GM23338 (cell line): ENCODE results near the gene TMEM178A. TPM values are rescaled to one million over a fixed set of nuclear protein-coding genes. Genes with fewer than 3 reads are reported as not detected.
A peak's percentile ranks its signal among the peaks of the same experiment; 100 is the strongest.

Source experiments
- ATAC-seq: fragments of 200-7000 bp; cut with Tn5 transposase; 3 replicates; pipeline ENCODE4 v1.9.1; 2020
- DNase-seq: peaks from one replicate; pipeline ENCODE4 v3.0.0-alpha.2; 2015; ENCODE audit warnings: low spot score
- H2AFZ ChIP-seq: fragments of 200-600 bp; sonication (generic); 2 replicates; pipeline ENCODE4 v1.8.0; 2016; ENCODE audit warnings: antibody characterized with exemption, mild to moderate bottlenecking, moderate library complexity
- H3F3A ChIP-seq: fragments of 200-600 bp; sonication (generic); replicated peaks from 2 replicates; pipeline ENCODE4 v1.8.0; 2017; ENCODE audit warnings: antibody characterized with exemption, mixed run types, low read depth
- H3K27ac ChIP-seq: fragments of 200-600 bp; sonication (generic); 2 replicates; pipeline ENCODE4 v1.6.1; 2016; ENCODE audit warnings: low read depth
- H3K27me3 ChIP-seq: fragments of 200-600 bp; sonication (generic); 2 replicates; pipeline ENCODE4 v1.8.0; 2016; ENCODE audit warnings: mild to moderate bottlenecking, mixed run types, moderate library complexity; ENCODE audit not compliant: insufficient read depth
- H3K36me3 ChIP-seq: fragments of 200-600 bp; sonication (generic); 2 replicates; pipeline ENCODE4 v1.8.0; 2016; ENCODE audit warnings: mild to moderate bottlenecking; ENCODE audit not compliant: insufficient read depth
- H3K4me1 ChIP-seq: fragments of 200-600 bp; sonication (generic); 2 replicates; pipeline ENCODE4 v1.8.0; 2016; ENCODE audit warnings: mild to moderate bottlenecking, moderate library complexity; ENCODE audit not compliant: insufficient read depth
- H3K4me2 ChIP-seq: fragments of 200-600 bp; sonication (generic); 2 replicates; pipeline ENCODE4 v1.7.1; 2017; ENCODE audit warnings: mixed run types
- H3K4me3 ChIP-seq: fragments of 200-600 bp; sonication (generic); 2 replicates; pipeline ENCODE4 v1.6.1; 2016; ENCODE audit warnings: mixed run types
- H3K79me2 ChIP-seq: fragments of 200-600 bp; sonication (generic); replicated peaks from 2 replicates; pipeline ENCODE4 v1.8.0; 2017; ENCODE audit warnings: mild to moderate bottlenecking; ENCODE audit not compliant: insufficient read depth
- H3K9me2 ChIP-seq: fragments of 200-600 bp; sonication (generic); 2 replicates; pipeline ENCODE4 v1.8.0; 2017; ENCODE audit not compliant: insufficient read depth
- H4K20me1 ChIP-seq: fragments of 200-600 bp; sonication (generic); replicated peaks from 2 replicates; pipeline ENCODE4 v1.8.0; 2017; ENCODE audit warnings: mild to moderate bottlenecking; ENCODE audit not compliant: insufficient read depth
- H3K27ac Mint-ChIP-seq: 2 replicates; pipeline ENCODE4 v1.8.0; 2020; ENCODE audit warnings: inconsistent platforms, mild to moderate bottlenecking, moderate library complexity, mixed read lengths
- H3K27me3 Mint-ChIP-seq: 3 replicates; pipeline ENCODE4 v1.8.0; 2022; ENCODE audit warnings: low read depth, mild to moderate bottlenecking, moderate library complexity, mixed read lengths, inconsistent platforms; ENCODE audit not compliant: insufficient read depth, poor library complexity
- H3K36me3 Mint-ChIP-seq: 3 replicates; pipeline ENCODE4 v1.8.0; 2021; ENCODE audit warnings: low read depth, mild to moderate bottlenecking, inconsistent platforms, moderate library complexity, mixed read lengths
- H3K4me1 Mint-ChIP-seq: 3 replicates; pipeline ENCODE4 v1.8.0; 2020; ENCODE audit warnings: mild to moderate bottlenecking, inconsistent platforms, mixed read lengths
- H3K4me3 Mint-ChIP-seq: 3 replicates; pipeline ENCODE4 v1.8.0; 2021; ENCODE audit warnings: moderate library complexity, mild to moderate bottlenecking, inconsistent platforms, mixed read lengths
- H3K9me3 Mint-ChIP-seq: 3 replicates; pipeline ENCODE4 v1.8.0; 2020; ENCODE audit warnings: moderate library complexity, mild to moderate bottlenecking, inconsistent platforms, mixed read lengths
- CREB1 ChIP-seq: fragments of 250-450 bp; sonication (Bioruptor Pico); IDR thresholded peaks from 2 replicates; pipeline ENCODE4 v1.5.0; 2020; ENCODE audit warnings: low read depth, mild to moderate bottlenecking, moderate library complexity
- EZH2 ChIP-seq: fragments of 200-600 bp; sonication (generic); IDR thresholded peaks from one replicate; pipeline ENCODE4 v1.8.0; 2017; ENCODE audit warnings: antibody characterized with exemption, mild to moderate bottlenecking, low read depth; ENCODE audit not compliant: unreplicated experiment
- JUNB ChIP-seq: IDR thresholded peaks from one replicate; pipeline ENCODE4 v1.6.1; 2016; ENCODE audit warnings: antibody characterized with exemption; ENCODE audit not compliant: unreplicated experiment
- POLR2AphosphoS5 ChIP-seq: IDR thresholded peaks from 2 replicates; pipeline ENCODE4 v1.6.1; 2016; ENCODE audit warnings: antibody characterized with exemption, low read depth
- STAT1 ChIP-seq: IDR thresholded peaks from one replicate; pipeline ENCODE4 v1.6.1; 2016; ENCODE audit warnings: antibody characterized with exemption; ENCODE audit not compliant: unreplicated experiment
- ZNF114 ChIP-seq: fragments of 250-450 bp; sonication (Bioruptor Pico); IDR thresholded peaks from 2 replicates; pipeline ENCODE4 v1.5.0; 2020; ENCODE audit warnings: mild to moderate bottlenecking, moderate library complexity
- ZNF331 ChIP-seq: fragments of 250-450 bp; sonication (Bioruptor Pico); IDR thresholded peaks from 2 replicates; pipeline ENCODE4 v1.5.0; 2020; ENCODE audit warnings: low read depth, mild to moderate bottlenecking, moderate library complexity
- polyA plus RNA-seq: library from polyadenylated mRNA; unstranded; fragments of >200 nt; fragmentation: Nextera tagmentation; extraction: Ambion mirVana; gene quantifications from 2 replicates; pipeline ENCODE4 v1.2.1, GENCODE V29; 2016
- total RNA-seq: library from RNA; depleted of rRNA; stranded (reverse); fragments of >200 nt; shearing (Covaris generic); gene quantifications from 2 replicates; pipeline ENCODE4 v1.2.3, GENCODE V29; 2014
- TF ChIP-seq, protein P1 (sequence below): IDR thresholded peaks from one replicate; pipeline ENCODE4 v1.6.1; 2018; ENCODE audit warnings: antibody characterized with exemption; ENCODE audit not compliant: unreplicated experiment
- TF ChIP-seq, protein P2 (sequence below): IDR thresholded peaks from 2 replicates; pipeline ENCODE4 v1.6.1; 2016; ENCODE audit warnings: antibody characterized with exemption
- TF ChIP-seq, protein P3 (sequence below), 2 experiments: fragments of 200-600 bp in 1 of 2; sonication (generic) in 1 of 2; conservative IDR thresholded peaks; 2 replicates each; pipeline versions ENCODE4 v1.5.1 to v1.6.1; 2016 to 2017; ENCODE audit warnings: antibody characterized with exemption in 2 of 2, low read depth in 2 of 2, mild to moderate bottlenecking in 2 of 2, moderate library complexity in 1 of 2

Gene TMEM178A
- total and polyA plus RNA-seq, 2 experiments from 2014 or later: 10.3 to 12.3 TPM

DNA sequence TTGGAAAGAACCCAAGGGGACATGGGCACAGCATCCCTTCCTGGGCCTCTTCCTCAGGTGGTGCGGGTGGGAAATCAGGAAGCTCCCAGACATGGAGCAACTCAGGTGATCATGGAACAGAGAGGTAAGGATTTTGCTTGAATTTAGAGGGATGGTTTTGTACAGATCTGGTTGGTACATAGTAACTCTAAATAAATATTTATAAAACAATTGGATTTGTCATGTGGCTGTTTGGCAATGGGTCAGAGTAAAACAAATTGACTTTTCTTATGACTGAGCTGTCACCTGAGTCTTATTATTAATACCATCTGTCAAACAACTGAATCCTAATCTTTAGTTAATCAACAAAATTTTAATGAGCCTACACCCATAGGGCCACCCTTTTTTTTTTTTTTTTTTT, 19.4 kb upstream of the TMEM178A start (continued):
- TF ChIP-seq, protein P1, sequence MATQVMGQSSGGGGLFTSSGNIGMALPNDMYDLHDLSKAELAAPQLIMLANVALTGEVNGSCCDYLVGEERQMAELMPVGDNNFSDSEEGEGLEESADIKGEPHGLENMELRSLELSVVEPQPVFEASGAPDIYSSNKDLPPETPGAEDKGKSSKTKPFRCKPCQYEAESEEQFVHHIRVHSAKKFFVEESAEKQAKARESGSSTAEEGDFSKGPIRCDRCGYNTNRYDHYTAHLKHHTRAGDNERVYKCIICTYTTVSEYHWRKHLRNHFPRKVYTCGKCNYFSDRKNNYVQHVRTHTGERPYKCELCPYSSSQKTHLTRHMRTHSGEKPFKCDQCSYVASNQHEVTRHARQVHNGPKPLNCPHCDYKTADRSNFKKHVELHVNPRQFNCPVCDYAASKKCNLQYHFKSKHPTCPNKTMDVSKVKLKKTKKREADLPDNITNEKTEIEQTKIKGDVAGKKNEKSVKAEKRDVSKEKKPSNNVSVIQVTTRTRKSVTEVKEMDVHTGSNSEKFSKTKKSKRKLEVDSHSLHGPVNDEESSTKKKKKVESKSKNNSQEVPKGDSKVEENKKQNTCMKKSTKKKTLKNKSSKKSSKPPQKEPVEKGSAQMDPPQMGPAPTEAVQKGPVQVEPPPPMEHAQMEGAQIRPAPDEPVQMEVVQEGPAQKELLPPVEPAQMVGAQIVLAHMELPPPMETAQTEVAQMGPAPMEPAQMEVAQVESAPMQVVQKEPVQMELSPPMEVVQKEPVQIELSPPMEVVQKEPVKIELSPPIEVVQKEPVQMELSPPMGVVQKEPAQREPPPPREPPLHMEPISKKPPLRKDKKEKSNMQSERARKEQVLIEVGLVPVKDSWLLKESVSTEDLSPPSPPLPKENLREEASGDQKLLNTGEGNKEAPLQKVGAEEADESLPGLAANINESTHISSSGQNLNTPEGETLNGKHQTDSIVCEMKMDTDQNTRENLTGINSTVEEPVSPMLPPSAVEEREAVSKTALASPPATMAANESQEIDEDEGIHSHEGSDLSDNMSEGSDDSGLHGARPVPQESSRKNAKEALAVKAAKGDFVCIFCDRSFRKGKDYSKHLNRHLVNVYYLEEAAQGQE: no peak
- TF ChIP-seq, protein P2, sequence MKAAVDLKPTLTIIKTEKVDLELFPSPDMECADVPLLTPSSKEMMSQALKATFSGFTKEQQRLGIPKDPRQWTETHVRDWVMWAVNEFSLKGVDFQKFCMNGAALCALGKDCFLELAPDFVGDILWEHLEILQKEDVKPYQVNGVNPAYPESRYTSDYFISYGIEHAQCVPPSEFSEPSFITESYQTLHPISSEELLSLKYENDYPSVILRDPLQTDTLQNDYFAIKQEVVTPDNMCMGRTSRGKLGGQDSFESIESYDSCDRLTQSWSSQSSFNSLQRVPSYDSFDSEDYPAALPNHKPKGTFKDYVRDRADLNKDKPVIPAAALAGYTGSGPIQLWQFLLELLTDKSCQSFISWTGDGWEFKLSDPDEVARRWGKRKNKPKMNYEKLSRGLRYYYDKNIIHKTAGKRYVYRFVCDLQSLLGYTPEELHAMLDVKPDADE: no peak
- TF ChIP-seq ZNF331 (CRISPR knock-in tag): no peak
- TF ChIP-seq CREB1 (CRISPR knock-in tag): no peak
- TF ChIP-seq POLR2AphosphoS5: no peak
- no peak for TF ChIP-seq EZH2
- no peak for TF ChIP-seq JUNB
- no peak for TF ChIP-seq STAT1
- TF ChIP-seq, protein P3, sequence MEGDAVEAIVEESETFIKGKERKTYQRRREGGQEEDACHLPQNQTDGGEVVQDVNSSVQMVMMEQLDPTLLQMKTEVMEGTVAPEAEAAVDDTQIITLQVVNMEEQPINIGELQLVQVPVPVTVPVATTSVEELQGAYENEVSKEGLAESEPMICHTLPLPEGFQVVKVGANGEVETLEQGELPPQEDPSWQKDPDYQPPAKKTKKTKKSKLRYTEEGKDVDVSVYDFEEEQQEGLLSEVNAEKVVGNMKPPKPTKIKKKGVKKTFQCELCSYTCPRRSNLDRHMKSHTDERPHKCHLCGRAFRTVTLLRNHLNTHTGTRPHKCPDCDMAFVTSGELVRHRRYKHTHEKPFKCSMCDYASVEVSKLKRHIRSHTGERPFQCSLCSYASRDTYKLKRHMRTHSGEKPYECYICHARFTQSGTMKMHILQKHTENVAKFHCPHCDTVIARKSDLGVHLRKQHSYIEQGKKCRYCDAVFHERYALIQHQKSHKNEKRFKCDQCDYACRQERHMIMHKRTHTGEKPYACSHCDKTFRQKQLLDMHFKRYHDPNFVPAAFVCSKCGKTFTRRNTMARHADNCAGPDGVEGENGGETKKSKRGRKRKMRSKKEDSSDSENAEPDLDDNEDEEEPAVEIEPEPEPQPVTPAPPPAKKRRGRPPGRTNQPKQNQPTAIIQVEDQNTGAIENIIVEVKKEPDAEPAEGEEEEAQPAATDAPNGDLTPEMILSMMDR (conservative IDR thresholded peaks at IDR 0.05; ENCODE audit: low read depth in 2 of 2): no peak
- no peak for TF ChIP-seq ZNF114

GRCh38 chr2:39647104-39647765, 18.5 kb upstream of the TMEM178A start:
- peaks cover 6% of the 10 kb centered on the region; the same call in 1 of the 2 replicates for H3K9me2 ChIP-seq
- peak; percentile 71 for DNase-seq
- no peak overlapping the region for H3K4me2 ChIP-seq
- H3K27me3 Mint-ChIP-seq: peaks cover 7% of the 10 kb centered on the region
- ATAC-seq: peak; percentile 97
- H3K4me3 ChIP-seq: no peak overlapping the region
- no peaks in the 10 kb centered on the region; the same call in 1 of the 2 replicates for H4K20me1 ChIP-seq
- TF ChIP-seq CREB1 (CRISPR knock-in tag) (no peak), STAT1 (no peak)
- H3F3A ChIP-seq: no peaks in the 10 kb centered on the region
- peaks cover 26% of the 10 kb centered on the region for H3K4me1 Mint-ChIP-seq
- no peak overlapping the region for H3K27ac ChIP-seq
- peaks cover 20% of the 10 kb centered on the region for H3K4me1 ChIP-seq
- H3K36me3 Mint-ChIP-seq: no peaks in the 10 kb centered on the region
- H2AFZ ChIP-seq: no peak overlapping the region
- H3K27me3 ChIP-seq: no peaks in the 10 kb centered on the region
- H3K9me3 Mint-ChIP-seq: no peaks in the 10 kb centered on the region; the same call in 2 of the 3 replicates
- no peaks in the 10 kb centered on the region for H3K79me2 ChIP-seq
- H3K36me3 ChIP-seq: no peaks in the 10 kb centered on the region
- H3K27ac Mint-ChIP-seq: no peak overlapping the region
- no peak overlapping the region for H3K4me3 Mint-ChIP-seq
